Astrocyte of the cerebellum (primary cell): ENCODE measurements around the gene HPS4.

Source experiments
- DNase-seq: peaks from one replicate; pipeline ENCODE4 v3.0.0-alpha.2; 2011; ENCODE audit warnings: low read depth
- H3K4me3 ChIP-seq: 2 replicates; pipeline ENCODE4 v1.5.1; 2011; ENCODE audit warnings: mild to moderate bottlenecking, low read depth, low read length, moderate library complexity
- in situ Hi-C: cut with HindIII; loops from 2 replicates; pipeline ENCODE4 v1.10.0; 2017; ENCODE audit warnings: low sequenced_read_pairs
- TF ChIP-seq, protein P1 (sequence below): IDR thresholded peaks from 2 replicates; pipeline ENCODE4 v1.5.1; 2012; ENCODE audit warnings: low read length, low read depth, moderate library complexity, mild to moderate bottlenecking; ENCODE audit errors: missing control alignments

Gene HPS4

DNA sequence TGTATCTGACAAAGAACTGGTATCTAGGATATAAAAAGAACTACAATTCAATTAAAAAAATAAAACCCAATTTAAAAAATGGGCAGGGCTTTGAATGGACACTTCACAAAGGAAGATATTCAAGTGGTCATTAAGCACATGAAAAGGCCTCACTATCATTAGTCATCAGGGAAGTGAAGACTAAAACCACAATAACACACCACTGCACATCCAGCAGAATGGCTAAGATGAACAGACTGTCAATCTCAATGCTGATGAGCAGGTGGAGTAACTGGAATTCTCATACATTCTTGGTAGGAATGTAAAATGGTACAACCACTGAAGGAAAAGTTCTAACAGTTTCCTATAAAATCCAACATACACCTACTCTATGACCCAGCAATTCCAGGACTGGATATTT, 8.9 kb downstream of the HPS4 start:
- TF ChIP-seq, protein P1, sequence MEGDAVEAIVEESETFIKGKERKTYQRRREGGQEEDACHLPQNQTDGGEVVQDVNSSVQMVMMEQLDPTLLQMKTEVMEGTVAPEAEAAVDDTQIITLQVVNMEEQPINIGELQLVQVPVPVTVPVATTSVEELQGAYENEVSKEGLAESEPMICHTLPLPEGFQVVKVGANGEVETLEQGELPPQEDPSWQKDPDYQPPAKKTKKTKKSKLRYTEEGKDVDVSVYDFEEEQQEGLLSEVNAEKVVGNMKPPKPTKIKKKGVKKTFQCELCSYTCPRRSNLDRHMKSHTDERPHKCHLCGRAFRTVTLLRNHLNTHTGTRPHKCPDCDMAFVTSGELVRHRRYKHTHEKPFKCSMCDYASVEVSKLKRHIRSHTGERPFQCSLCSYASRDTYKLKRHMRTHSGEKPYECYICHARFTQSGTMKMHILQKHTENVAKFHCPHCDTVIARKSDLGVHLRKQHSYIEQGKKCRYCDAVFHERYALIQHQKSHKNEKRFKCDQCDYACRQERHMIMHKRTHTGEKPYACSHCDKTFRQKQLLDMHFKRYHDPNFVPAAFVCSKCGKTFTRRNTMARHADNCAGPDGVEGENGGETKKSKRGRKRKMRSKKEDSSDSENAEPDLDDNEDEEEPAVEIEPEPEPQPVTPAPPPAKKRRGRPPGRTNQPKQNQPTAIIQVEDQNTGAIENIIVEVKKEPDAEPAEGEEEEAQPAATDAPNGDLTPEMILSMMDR = no peak
- no peak for DNase-seq
- H3K4me3 ChIP-seq = no peak overlapping the region
- in situ Hi-C loops = no loop called here

DNA sequence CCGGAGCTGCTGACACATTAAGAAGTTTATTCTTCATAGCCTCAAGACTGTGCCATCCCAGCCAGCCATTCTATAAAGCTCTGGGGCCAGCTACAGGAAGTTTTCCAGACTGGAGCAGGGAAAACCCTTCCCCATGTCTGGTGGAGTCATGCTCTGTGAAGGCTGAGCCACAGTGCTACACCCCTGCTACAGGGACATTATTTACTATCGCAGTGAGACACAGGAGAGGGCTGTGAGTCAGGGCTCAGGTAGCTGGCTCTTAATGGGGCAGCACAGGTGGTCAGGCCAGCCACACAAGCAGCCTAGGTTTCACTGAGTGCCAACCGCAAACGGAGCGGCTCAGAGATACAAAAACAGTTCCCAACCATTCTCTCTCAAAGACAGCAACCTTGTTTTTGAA, 12.1 kb downstream of the HPS4 start:
- in situ Hi-C loops = no loop called here
- H3K4me3 ChIP-seq = no peak overlapping the region
- no peak for DNase-seq
- TF ChIP-seq, protein P1 = no peak

DNA sequence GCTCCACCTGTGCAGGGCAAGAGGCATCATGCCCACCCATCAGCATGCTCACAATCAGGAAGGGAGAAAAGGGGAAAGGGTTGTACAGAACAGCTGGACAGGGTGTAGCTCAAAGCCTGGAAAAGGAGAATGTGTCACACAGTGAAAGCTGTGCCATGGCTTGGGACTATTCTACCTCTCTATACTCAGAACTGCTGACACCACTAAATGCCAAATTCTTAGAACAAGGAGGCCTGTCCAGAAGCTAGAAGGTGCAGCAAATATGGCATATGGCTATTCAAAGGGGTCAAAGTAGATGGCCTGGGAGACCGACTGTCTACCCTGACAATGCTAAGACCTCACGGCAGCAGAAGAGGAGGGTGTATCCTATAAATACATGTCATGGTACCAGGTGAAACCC, 12.8 kb downstream of the HPS4 start:
- H3K4me3 ChIP-seq = no peak overlapping the region
- TF ChIP-seq, protein P1 = no peak
- no peak for DNase-seq
- in situ Hi-C loops = no loop called here

DNA sequence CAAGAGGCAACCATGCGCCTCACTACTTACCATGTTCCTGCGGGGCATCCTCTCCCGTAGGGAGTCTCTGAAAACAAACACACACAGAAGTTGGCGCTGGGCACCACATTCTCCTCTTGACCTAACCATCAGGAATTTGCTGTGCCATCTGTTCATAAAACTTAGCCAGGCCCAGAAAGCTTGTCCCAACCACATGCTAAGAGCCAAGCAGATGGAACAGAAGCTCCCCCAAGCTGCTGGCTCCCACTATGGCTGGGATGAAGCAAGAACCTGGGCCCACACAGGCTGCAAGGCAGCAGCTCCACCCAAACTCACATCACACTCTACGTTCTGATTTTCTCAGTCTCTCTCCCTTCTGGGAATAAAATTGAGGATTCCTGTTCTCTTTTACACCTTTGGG, 17.4 kb downstream of the HPS4 start:
- in situ Hi-C loops = loop anchor here (10.0 kb wide), 1 partner anchor 101 kb away; no protein-coding TSS in a partner anchor
- DNase-seq = no peak
- TF ChIP-seq, protein P1 = no peak
- no peak overlapping the region for H3K4me3 ChIP-seq

DNA sequence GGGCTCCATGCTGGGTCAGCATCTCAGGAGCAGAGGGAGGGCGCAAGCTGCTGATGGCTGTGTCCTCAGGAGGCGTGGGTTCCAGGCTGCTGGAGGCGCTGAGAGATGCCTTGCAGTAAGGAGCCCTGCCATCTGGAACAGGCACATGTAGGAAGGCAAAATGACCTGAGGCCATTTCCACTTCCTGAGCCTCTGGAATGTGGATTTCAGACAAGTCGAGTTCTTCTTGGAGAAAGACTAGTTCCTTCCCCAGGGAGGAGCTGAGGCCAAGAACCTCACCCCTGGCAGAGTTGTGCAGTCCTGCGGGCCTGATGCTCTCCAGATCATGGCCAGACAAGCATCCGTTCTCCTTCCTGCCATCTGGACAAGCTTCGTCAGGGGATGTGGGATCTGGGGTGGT, 19.3 kb downstream of the HPS4 start:
- no peak overlapping the region for H3K4me3 ChIP-seq
- TF ChIP-seq, protein P1 = no peak
- in situ Hi-C loops = loop anchor here (10.0 kb wide), 1 partner anchor 100 kb away; no protein-coding TSS in a partner anchor
- DNase-seq = no peak

DNA sequence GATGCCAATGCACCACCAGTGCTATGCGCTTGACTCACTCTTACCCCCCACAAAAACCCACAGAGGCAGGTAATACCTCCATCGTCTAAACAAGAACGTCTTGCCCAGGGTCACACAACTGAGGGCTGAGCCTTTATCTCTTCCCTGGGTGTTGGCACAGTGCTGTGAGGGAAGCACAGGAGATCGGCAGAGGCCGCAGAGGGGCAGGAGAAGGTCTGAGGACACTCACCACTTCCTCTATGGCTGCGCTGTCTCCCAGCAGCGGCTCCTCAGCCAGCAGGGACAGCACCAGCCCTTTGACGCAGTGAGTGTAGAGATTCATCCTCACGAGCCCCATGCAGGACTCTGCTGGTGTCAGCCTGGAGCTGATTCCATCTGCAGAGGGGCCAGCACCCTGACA, 19.9 kb downstream of the HPS4 start:
- TF ChIP-seq, protein P1 = no peak
- no peak for DNase-seq
- H3K4me3 ChIP-seq = no peak overlapping the region
- in situ Hi-C loops = loop anchor here (10.0 kb wide), 1 partner anchor 99 kb away; no protein-coding TSS in a partner anchor
